HEK293T (cell line): ENCODE measurements around the gene PRPF6.

Source experiments
- CTCF ChIA-PET: fragments of 350-600 bp; formaldehyde crosslinking; extraction: SDS; loops from one replicate; lab custom pipeline; 2021; ENCODE audit warnings: antibody characterized with exemption, inconsistent platforms; lab: Yijun Ruan, JAX
- POLR2A ChIA-PET: fragments of 350-600 bp; formaldehyde crosslinking; extraction: SDS; loops from one replicate; lab custom pipeline; 2020; ENCODE audit warnings: antibody characterized with exemption, inconsistent platforms; lab: Yijun Ruan, JAX
- DNase-seq: peaks from one replicate; pipeline ENCODE4 v3.0.0; 2012; ENCODE audit warnings: mixed read lengths; ENCODE audit errors: extremely low spot score
- ARNT ChIP-seq: fragments of 450-650 bp; IDR thresholded peaks from 2 replicates; pipeline ENCODE4 v1.6.1; 2017; ENCODE audit warnings: mild to moderate bottlenecking
- BHLHE40 ChIP-seq: fragments of 450-650 bp; IDR thresholded peaks from 2 replicates; pipeline ENCODE4 v1.6.1; 2016; ENCODE audit warnings: mild to moderate bottlenecking, moderate library complexity, borderline replicate concordance
- CTBP1 ChIP-seq: fragments of 450-650 bp; IDR thresholded peaks from 2 replicates; pipeline ENCODE4 v1.6.1; 2016; ENCODE audit warnings: borderline replicate concordance
- ELF4 ChIP-seq: fragments of 450-650 bp; IDR thresholded peaks from 2 replicates; pipeline ENCODE4 v1.6.1; 2017; ENCODE audit warnings: antibody characterized with exemption
- FOXA1 ChIP-seq: fragments of 450-650 bp; IDR thresholded peaks from 2 replicates; pipeline ENCODE4 v1.6.1; 2016; ENCODE audit warnings: mild to moderate bottlenecking
- FOXK2 ChIP-seq: fragments of 450-650 bp; IDR thresholded peaks from 2 replicates; pipeline ENCODE4 v1.6.1; 2016; ENCODE audit warnings: mild to moderate bottlenecking
- FOXM1 ChIP-seq: fragments of 450-650 bp; IDR thresholded peaks from 2 replicates; pipeline ENCODE4 v1.6.1; 2017; ENCODE audit warnings: mild to moderate bottlenecking, borderline replicate concordance
- HDGF ChIP-seq: fragments of 450-650 bp; IDR thresholded peaks from 2 replicates; pipeline ENCODE4 v1.6.1; 2017; ENCODE audit warnings: antibody characterized with exemption, borderline replicate concordance
- L3MBTL2 ChIP-seq: fragments of 450-650 bp; conservative IDR thresholded peaks from 2 replicates; pipeline ENCODE4 v1.6.1; 2016; ENCODE audit warnings: mild to moderate bottlenecking
- LEF1 ChIP-seq: fragments of 450-650 bp; IDR thresholded peaks from 2 replicates; pipeline ENCODE4 v1.6.1; 2017; ENCODE audit warnings: mild to moderate bottlenecking, borderline replicate concordance
- NFRKB ChIP-seq: fragments of 450-650 bp; IDR thresholded peaks from 2 replicates; pipeline ENCODE4 v1.6.1; 2016; ENCODE audit warnings: mild to moderate bottlenecking, moderate library complexity
- SP1 ChIP-seq: fragments of 450-650 bp; IDR thresholded peaks from 2 replicates; pipeline ENCODE4 v1.6.1; 2017
- SUZ12 ChIP-seq: fragments of 450-650 bp; IDR thresholded peaks from 2 replicates; pipeline ENCODE4 v1.6.1; 2016; ENCODE audit warnings: mild to moderate bottlenecking
- TARDBP ChIP-seq: fragments of 450-650 bp; IDR thresholded peaks from 2 replicates; pipeline ENCODE4 v1.6.1; 2016
- ZNF384 ChIP-seq: fragments of 450-650 bp; IDR thresholded peaks from 2 replicates; pipeline ENCODE4 v1.6.1; 2016
- TF ChIP-seq, protein P1 (sequence below): fragments of 450-650 bp; IDR thresholded peaks from 2 replicates; pipeline ENCODE4 v1.6.1; 2016

Gene PRPF6

DNA sequence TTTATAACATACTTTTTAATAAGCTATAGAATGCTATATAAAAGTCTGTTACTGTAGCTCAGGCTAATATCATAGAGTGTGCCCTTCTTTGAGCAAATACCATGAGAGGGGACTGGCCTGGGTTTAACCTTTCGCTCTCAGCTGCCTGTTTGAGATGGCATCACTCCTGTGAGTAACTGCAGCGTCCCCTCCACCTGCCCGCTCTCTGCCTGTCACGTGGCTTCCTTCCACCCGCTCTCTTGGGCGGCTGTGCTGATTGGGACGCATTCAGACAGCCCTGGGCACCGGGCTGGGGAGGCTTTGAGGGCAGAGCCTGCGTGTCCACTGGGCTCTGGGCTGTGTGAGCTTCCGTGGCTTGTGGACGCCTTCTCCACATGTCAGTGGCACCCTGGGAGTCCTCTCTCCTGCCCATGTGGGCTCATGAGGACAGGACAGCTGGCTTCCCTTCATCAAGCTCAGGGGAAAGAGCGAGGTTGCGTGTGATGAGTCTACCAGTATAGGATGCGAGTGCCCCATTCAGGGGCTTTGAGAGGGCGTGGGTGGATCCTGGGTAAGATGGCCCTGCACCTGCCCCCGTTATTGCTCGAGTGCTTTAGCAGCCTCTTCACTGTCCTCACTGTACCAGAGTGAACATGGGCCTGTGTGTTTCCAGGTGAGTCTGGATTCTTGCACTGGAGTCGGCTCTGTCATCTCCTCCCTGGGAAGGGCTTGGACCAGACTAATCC lies 44.3 kb downstream of the PRPF6 start:
- POLR2A ChIA-PET: no interaction called here
- TF ChIP-seq CTBP1 (no peak), ZNF384 (no peak), FOXK2 (no peak), ARNT (no peak), SP1 (no peak), ELF4 (no peak), SUZ12 (no peak), HDGF (no peak), BHLHE40 (no peak)
- CTCF ChIA-PET: no interaction called here
- no peak for DNase-seq

DNA sequence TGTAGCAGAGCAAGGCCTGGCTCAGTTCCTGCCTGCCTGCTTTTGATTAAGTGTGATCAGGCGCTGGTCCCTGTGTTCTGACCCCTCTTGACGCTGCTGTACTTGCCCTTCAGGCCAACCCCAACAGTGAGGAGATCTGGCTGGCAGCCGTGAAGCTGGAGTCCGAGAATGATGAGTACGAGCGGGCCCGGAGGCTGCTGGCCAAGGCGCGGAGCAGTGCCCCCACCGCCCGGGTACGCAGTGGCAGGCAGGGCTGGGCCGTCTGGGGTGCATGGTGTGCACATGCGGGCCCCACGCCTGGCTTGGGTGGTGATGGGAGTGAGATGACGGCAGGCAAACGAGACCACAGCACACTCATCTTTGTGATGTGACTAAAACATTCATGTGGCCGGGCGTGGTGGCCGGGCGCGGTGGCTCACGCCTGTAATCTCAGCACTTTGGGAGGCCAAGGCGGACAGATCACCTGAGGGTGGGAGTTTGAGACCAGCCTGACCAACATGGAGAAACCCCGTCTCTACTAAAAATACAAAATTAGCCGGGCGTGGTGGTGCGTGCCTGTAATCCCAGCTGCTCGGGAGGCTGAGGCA lies 45.0 kb downstream of the PRPF6 start:
- TF ChIP-seq CTBP1 (no peak), L3MBTL2 (no peak), FOXA1 (no peak), ARNT (no peak), TARDBP (no peak), ELF4 (no peak), SP1 (no peak), SUZ12 (no peak), BHLHE40 (no peak), ZNF384 (no peak), FOXM1 (no peak), NFRKB (no peak)
- CTCF ChIA-PET: no interaction called here

DNA sequence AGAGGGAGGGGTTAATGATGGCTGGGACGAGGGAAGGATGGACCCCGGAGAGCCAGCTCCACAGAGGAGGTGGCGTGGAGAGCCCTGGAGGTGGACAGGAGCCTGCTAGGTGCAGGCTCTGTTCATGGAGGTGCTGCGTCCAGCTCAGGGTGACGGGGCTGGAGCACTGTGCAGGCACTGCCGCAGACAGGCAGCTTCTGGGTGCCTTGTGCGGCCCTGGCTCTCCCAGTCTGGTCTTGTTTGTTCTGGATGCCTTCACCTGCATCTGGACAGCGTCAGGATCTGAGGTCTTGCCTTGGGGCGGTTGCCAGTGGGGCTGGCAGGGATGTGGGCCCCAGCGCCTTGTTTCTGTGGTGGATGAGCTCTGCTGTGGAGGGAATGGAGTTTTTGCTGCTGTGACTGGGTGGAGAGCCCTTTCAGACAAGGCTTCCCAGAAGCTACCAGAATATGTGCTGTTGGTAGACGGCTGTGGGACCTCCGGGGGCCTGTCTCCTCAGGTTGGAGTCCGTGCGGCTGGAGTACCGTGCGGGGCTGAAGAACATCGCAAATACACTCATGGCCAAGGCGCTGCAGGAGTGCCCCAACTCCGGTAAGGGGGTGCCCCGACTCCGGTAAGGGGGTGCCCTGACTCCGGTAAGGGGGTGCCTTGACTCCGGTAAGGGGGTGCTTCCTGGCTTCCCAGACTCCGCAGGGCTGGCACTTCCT lies 47.2 kb downstream of the PRPF6 start:
- CTCF ChIA-PET: interaction anchor here (1.1 to 1.3 kb wide), 2 partner anchors 11 to 29 kb away, joined by 3 to 5 read pairs; no protein-coding TSS in a partner anchor

More for the DNA sequence above, 45.0 kb downstream of the PRPF6 start:
- DNase-seq: no peak
- POLR2A ChIA-PET: no interaction called here

GRCh38 chr20:64029293-64030117 lies 48.6 kb downstream of the PRPF6 start:
- DNase-seq: no peak
- ChIA-PET POLR2A (no interaction called here), CTCF (no interaction called here)
- TF ChIP-seq HDGF: no peak
- TF ChIP-seq L3MBTL2: no peak

More for the DNA sequence above, 47.2 kb downstream of the PRPF6 start:
- POLR2A ChIA-PET: interaction anchor here (0.7 kb wide), 1 partner anchor 8 kb away, joined by 4 read pairs; the partner anchor contains the start of gene C20orf204
- DNase-seq: no peak
- no peak for TF ChIP-seq ELF4
- TF ChIP-seq LEF1: no peak
- TF ChIP-seq CTBP1: no peak
- no peak for TF ChIP-seq ARNT
- TF ChIP-seq FOXK2: no peak
- TF ChIP-seq L3MBTL2: no peak
- no peak for TF ChIP-seq SUZ12
- TF ChIP-seq FOXM1: no peak
- TF ChIP-seq TARDBP: no peak
- no peak for TF ChIP-seq FOXA1
- no peak for TF ChIP-seq HDGF
- TF ChIP-seq, protein P1, sequence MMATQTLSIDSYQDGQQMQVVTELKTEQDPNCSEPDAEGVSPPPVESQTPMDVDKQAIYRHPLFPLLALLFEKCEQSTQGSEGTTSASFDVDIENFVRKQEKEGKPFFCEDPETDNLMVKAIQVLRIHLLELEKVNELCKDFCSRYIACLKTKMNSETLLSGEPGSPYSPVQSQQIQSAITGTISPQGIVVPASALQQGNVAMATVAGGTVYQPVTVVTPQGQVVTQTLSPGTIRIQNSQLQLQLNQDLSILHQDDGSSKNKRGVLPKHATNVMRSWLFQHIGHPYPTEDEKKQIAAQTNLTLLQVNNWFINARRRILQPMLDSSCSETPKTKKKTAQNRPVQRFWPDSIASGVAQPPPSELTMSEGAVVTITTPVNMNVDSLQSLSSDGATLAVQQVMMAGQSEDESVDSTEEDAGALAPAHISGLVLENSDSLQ: no peak
- no peak for TF ChIP-seq ZNF384

DNA sequence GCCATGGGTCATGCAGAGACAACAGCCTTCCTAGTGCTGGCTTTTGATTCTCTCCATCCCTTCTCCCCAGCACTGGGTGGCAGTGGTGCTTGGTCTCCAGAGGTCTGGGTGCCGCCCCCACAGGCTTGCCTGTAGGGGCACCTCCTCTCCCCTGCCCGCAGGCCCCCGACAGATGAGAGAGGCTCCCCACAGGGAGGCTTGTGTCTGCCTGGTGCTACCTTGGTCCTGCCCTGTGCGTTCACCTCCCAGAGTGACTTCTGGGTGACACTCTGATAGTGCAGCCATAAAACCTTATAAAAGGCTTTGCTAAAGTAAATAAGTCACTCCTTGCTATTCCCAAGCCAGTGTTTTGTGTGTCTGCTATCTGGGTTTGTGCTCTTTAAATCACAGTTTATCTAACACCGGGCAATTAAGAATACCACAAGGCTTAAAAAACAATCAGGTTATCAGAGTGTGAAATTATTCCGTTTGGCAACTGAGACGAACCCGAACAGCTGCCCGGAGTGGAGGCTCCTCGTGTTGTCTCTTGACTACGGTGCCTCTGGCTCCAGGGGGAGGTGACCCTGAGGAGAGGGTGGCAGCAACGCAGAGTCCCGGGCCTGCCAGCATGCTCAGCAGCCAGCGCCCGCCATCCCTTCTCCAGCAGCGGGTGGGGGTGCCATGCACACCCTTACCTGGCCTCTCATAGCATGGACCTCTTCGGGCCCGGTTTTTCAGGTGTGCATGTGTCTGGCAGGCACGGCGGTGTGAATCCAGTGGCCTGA lies 49.6 kb downstream of the PRPF6 start:
- ChIA-PET POLR2A (no interaction called here), CTCF (no interaction called here)
- DNase-seq: no peak
- TF ChIP-seq HDGF (no peak), ARNT (no peak), ZNF384 (no peak), CTBP1 (no peak), ELF4 (no peak)

- POLR2A ChIA-PET: no interaction called here
Observed at GRCh38 chr20:64031822-64032314, 50.9 kb downstream of the PRPF6 start.

More at GRCh38 chr20:64031822-64032314, 50.9 kb downstream of the PRPF6 start:
- TF ChIP-seq ELF4 (no peak), NFRKB (no peak), ZNF384 (no peak), L3MBTL2 (no peak), FOXA1 (no peak), TARDBP (no peak), FOXM1 (no peak), SUZ12 (no peak), FOXK2 (no peak), HDGF (no peak), BHLHE40 (no peak), CTBP1 (no peak), LEF1 (no peak), SP1 (no peak), ARNT (no peak)
- TF ChIP-seq, protein P1: no peak
- no peak for DNase-seq
- CTCF ChIA-PET: no interaction called here
